H9 (cell line): ENCODE measurements around the gene OR10A7. TPM values are rescaled to one million over a fixed set of nuclear protein-coding genes. Genes with fewer than 3 reads are reported as not detected.

ENCODE experiments used
- DNase-seq: peaks from one replicate; pipeline ENCODE4 v3.0.0-alpha.2; 2017
- H2AFZ ChIP-seq: one replicate; pipeline ENCODE4 v1.6.1; 2013; ENCODE audit warnings: mild to moderate bottlenecking, low read length, control low read depth, moderate library complexity
- H2AK5ac ChIP-seq: 2 replicates; pipeline ENCODE4 v1.6.1; 2013; ENCODE audit warnings: low read length, control low read depth, mixed read lengths; ENCODE audit not compliant: insufficient read length
- H2BK120ac ChIP-seq: one replicate; pipeline ENCODE4 v1.6.1; 2013; ENCODE audit warnings: low read depth, mild to moderate bottlenecking, low read length, control low read depth, inconsistent platforms; ENCODE audit not compliant: poor library complexity, severe bottlenecking
- H2BK12ac ChIP-seq: 2 replicates; pipeline ENCODE4 v1.6.1; 2013; ENCODE audit warnings: low read length, control low read depth, mixed read lengths, low read depth; ENCODE audit not compliant: insufficient read length
- H2BK15ac ChIP-seq: 2 replicates; pipeline ENCODE4 v1.6.1; 2013; ENCODE audit warnings: low read depth, low read length, control low read depth
- H2BK20ac ChIP-seq: one replicate; pipeline ENCODE4 v1.6.1; 2013; ENCODE audit warnings: low read depth, mild to moderate bottlenecking, low read length, control low read depth, inconsistent platforms; ENCODE audit not compliant: poor library complexity, severe bottlenecking
- H2BK5ac ChIP-seq: 2 replicates; pipeline ENCODE4 v1.6.1; 2013; ENCODE audit warnings: low read length, control low read depth, mixed read lengths; ENCODE audit not compliant: insufficient read length
- H3K14ac ChIP-seq: 2 replicates; pipeline ENCODE4 v1.6.1; 2013; ENCODE audit warnings: low read length, control low read depth; ENCODE audit not compliant: insufficient read depth
- H3K18ac ChIP-seq: 2 replicates; pipeline ENCODE4 v1.6.1; 2013; ENCODE audit warnings: low read depth, mild to moderate bottlenecking, mixed read lengths, low read length, control low read depth; ENCODE audit not compliant: insufficient read length
- H3K23ac ChIP-seq: 2 replicates; pipeline ENCODE4 v1.6.1; 2013; ENCODE audit warnings: low read length, control low read depth, mixed read lengths, low read depth; ENCODE audit not compliant: insufficient read length
- H3K23me2 ChIP-seq: 2 replicates; pipeline ENCODE4 v1.6.1; 2013; ENCODE audit warnings: low read depth, mild to moderate bottlenecking, mixed read lengths, low read length, control low read depth; ENCODE audit not compliant: insufficient read length, poor library complexity, severe bottlenecking
- H3K27ac ChIP-seq: 2 replicates; pipeline ENCODE4 v1.5.1; 2013; ENCODE audit warnings: low read length, control low read depth, mixed read lengths, low read depth; ENCODE audit not compliant: insufficient read length
- H3K27me3 ChIP-seq: 2 replicates; pipeline ENCODE4 v1.6.1; 2013; ENCODE audit warnings: low read length, control low read depth, inconsistent platforms; ENCODE audit not compliant: insufficient read depth
- H3K4ac ChIP-seq: 2 replicates; pipeline ENCODE4 v1.6.1; 2013; ENCODE audit warnings: low read depth, mild to moderate bottlenecking, control low read depth, inconsistent platforms, low read length, moderate library complexity
- H3K4me1 ChIP-seq: 2 replicates; pipeline ENCODE4 v1.6.1; 2013; ENCODE audit warnings: low read length, control low read depth, inconsistent platforms; ENCODE audit not compliant: insufficient read depth
- H3K4me2 ChIP-seq: 2 replicates; pipeline ENCODE4 v1.6.1; 2013; ENCODE audit warnings: low read length, control low read depth, mixed read lengths; ENCODE audit not compliant: insufficient read length, insufficient read depth
- H3K56ac ChIP-seq: 2 replicates; pipeline ENCODE4 v1.6.1; 2013; ENCODE audit warnings: low read depth, mild to moderate bottlenecking, mixed read lengths, low read length, control low read depth; ENCODE audit not compliant: insufficient read length
- H3K79me1 ChIP-seq: 2 replicates; pipeline ENCODE4 v1.6.1; 2013; ENCODE audit warnings: low read depth, mild to moderate bottlenecking, moderate library complexity, low read length, control low read depth, inconsistent platforms; ENCODE audit not compliant: insufficient read depth, poor library complexity, severe bottlenecking
- H3K79me2 ChIP-seq: 2 replicates; pipeline ENCODE4 v1.6.1; 2013; ENCODE audit warnings: low read length, control low read depth, inconsistent platforms; ENCODE audit not compliant: insufficient read depth
- H3K9ac ChIP-seq: 2 replicates; pipeline ENCODE4 v1.6.1; 2013; ENCODE audit warnings: low read length, control low read depth, mixed read lengths; ENCODE audit not compliant: insufficient read length; ENCODE audit errors: extremely low read depth
- H3K9me3 ChIP-seq: one replicate; pipeline ENCODE4 v1.6.1; 2013; ENCODE audit warnings: low read depth, low read length, inconsistent platforms; ENCODE audit not compliant: control insufficient read depth
- H3T11ph ChIP-seq: one replicate; pipeline ENCODE4 v1.6.1; 2013; ENCODE audit warnings: mild to moderate bottlenecking, low read length, control low read depth, inconsistent platforms
- H4K20me1 ChIP-seq: one replicate; pipeline ENCODE4 v1.6.1; 2013; ENCODE audit not compliant: control insufficient read depth, insufficient read length, insufficient read depth
- H4K5ac ChIP-seq: 2 replicates; pipeline ENCODE4 v1.6.1; 2013; ENCODE audit warnings: low read depth, mild to moderate bottlenecking, mixed read lengths, low read length, control low read depth; ENCODE audit not compliant: insufficient read length
- H4K8ac ChIP-seq: replicated peaks from 2 replicates; pipeline ENCODE4 v1.6.1; 2013; ENCODE audit warnings: low read length, control low read depth, mixed read lengths, low read depth; ENCODE audit not compliant: insufficient read length
- H4K91ac ChIP-seq: 2 replicates; pipeline ENCODE4 v1.6.1; 2013; ENCODE audit warnings: low read depth, mild to moderate bottlenecking, moderate library complexity, mixed read lengths, low read length, control low read depth; ENCODE audit not compliant: insufficient read length
- H3K27ac Mint-ChIP-seq, 3 experiments: 2 replicates in 2 of 3; 3 replicates in 1 of 3; pipeline ENCODE4 v1.8.0; 2020 to 2021; ENCODE audit warnings: mixed read lengths in 3 of 3, mild to moderate bottlenecking in 1 of 3, moderate library complexity in 1 of 3
- H3K27me3 Mint-ChIP-seq: 2 replicates; pipeline ENCODE4 v1.8.0; 2021; ENCODE audit warnings: low read depth, mild to moderate bottlenecking, moderate library complexity, mixed read lengths
- H3K36me3 Mint-ChIP-seq, 3 experiments: 2 replicates in 2 of 3; 3 replicates in 1 of 3; pipeline ENCODE4 v1.8.0; 2020 to 2021; ENCODE audit warnings: low read depth in 3 of 3, mixed read lengths in 3 of 3; ENCODE audit not compliant: insufficient read depth in 1 of 3
- H3K4me1 Mint-ChIP-seq, 2 experiments: 2 replicates each; pipeline ENCODE4 v1.8.0; 2020; ENCODE audit warnings: mixed read lengths in 2 of 2
- H3K4me3 Mint-ChIP-seq, 2 experiments: 2 replicates in 1 of 2; 3 replicates in 1 of 2; pipeline ENCODE4 v1.8.0; 2020 to 2021; ENCODE audit warnings: mild to moderate bottlenecking in 2 of 2, mixed read lengths in 2 of 2, moderate library complexity in 1 of 2
- H3K9me3 Mint-ChIP-seq, 2 experiments: 2 replicates in 1 of 2; 3 replicates in 1 of 2; pipeline ENCODE4 v1.8.0; 2020; ENCODE audit warnings: mild to moderate bottlenecking in 2 of 2, mixed read lengths in 2 of 2, moderate library complexity in 1 of 2
- CTCF ChIP-seq: fragments of 200-600 bp; sonication (generic); conservative IDR thresholded peaks from 3 replicates; pipeline ENCODE4 v1.8.0; 2021; ENCODE audit warnings: antibody characterized with exemption, mild to moderate bottlenecking
- total RNA-seq: library from RNA; stranded (reverse); gene quantifications from 2 replicates; pipeline ENCODE4 v1.2.1, GENCODE V29; 2021

The OR10A7 gene
- total RNA-seq, 1 experiment from 2014 or later = not detected

GRCh38 chr12:55253281-55253680 lies 32.5 kb downstream of the OR10A7 start:
- H3K9me3 ChIP-seq = no peaks in the 10 kb centered on the region
- H3K56ac ChIP-seq = no peak overlapping the region
- H3K4me1 ChIP-seq = no peaks in the 10 kb centered on the region
- Mint-ChIP-seq H3K27me3 (no peaks in the 10 kb centered on the region), H3K9me3 (no peaks in the 10 kb centered on the region), H3K4me1 (no peaks in the 10 kb centered on the region), H3K27ac (no peak overlapping the region), H3K36me3 (no peaks in the 10 kb centered on the region), H3K4me3 (no peak overlapping the region)
- H4K5ac ChIP-seq = no peak overlapping the region
- no peaks in the 10 kb centered on the region for H3K23me2 ChIP-seq
- no peak overlapping the region for H2BK12ac ChIP-seq
- no peak overlapping the region for H3K4me2 ChIP-seq
- TF ChIP-seq CTCF = no peak
- no peak overlapping the region for H2BK120ac ChIP-seq
- no peaks in the 10 kb centered on the region for H3K79me2 ChIP-seq
- no peaks in the 10 kb centered on the region for H3K79me1 ChIP-seq
- no peak overlapping the region for H2BK15ac ChIP-seq
- no peaks in the 10 kb centered on the region for H4K20me1 ChIP-seq
- H3K14ac ChIP-seq = no peak overlapping the region
- H4K8ac ChIP-seq = no peak overlapping the region
- H3K9ac ChIP-seq = no peak overlapping the region
- no peak overlapping the region for H3K27ac ChIP-seq
- H2BK20ac ChIP-seq = no peak overlapping the region
- no peak overlapping the region for H2BK5ac ChIP-seq
- DNase-seq = no peak
- no peak overlapping the region for H3K23ac ChIP-seq
- no peak overlapping the region for H2AFZ ChIP-seq
- H3K27me3 ChIP-seq = no peaks in the 10 kb centered on the region
- H2AK5ac ChIP-seq = no peak overlapping the region
- H3T11ph ChIP-seq = no peak overlapping the region
- no peak overlapping the region for H3K4ac ChIP-seq
- no peak overlapping the region for H3K18ac ChIP-seq
- H4K91ac ChIP-seq = no peak overlapping the region
